Activated CD4-positive, CD25-positive, alpha-beta regulatory T cell (primary cell): ENCODE measurements around the gene F12.
"Not testable (repeated sequence)": the region's sequence is repeated elsewhere in the genome, so short reads cannot be mapped to it uniquely, and the experiment has no call there.

Experiments used
- DNase-seq, 4 experiments: peaks; one replicate each; lab custom pipeline; 2025; lab: John Stamatoyannopoulos, UW

F12 gene

GRCh38 chr5:177388521-177389052, 20.8 kb downstream of the F12 start:
- no peak for DNase-seq

- DNase-seq = no peak
Observed at GRCh38 chr5:177387405-177387804, 22.0 kb downstream of the F12 start.

GRCh38 chr5:177386542-177386941, 22.8 kb downstream of the F12 start:
- DNase-seq = no peak

DNA sequence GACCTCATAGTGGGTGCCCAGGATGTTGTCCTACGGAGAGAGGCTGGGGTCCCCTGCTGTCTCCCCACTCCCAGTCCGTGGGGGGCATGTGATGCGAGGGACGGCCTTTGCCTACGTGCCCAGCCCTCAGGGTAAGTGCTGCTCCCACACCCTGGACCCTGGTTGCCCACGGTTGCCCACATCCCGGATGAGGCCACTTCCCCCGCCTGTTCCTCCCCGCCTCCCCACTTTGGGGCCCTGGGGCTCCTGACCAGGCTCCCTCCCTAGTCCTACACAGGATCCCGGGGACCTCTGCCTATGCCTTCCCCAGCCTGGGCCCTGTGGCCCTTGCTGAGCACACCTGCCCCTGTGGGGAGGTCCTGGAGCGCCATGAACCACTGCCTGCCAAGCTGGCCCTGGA, 23.6 kb downstream of the F12 start:
- DNase-seq = no peak

- DNase-seq = no peak
Observed at GRCh38 chr5:177384134-177384533, 25.2 kb downstream of the F12 start, which contains the start of gene SLC34A1. Gene SLC34A1 (plus strand): TSS chr5:177384434. CDS start chr5:177385742, 1,308 bp downstream.

DNA sequence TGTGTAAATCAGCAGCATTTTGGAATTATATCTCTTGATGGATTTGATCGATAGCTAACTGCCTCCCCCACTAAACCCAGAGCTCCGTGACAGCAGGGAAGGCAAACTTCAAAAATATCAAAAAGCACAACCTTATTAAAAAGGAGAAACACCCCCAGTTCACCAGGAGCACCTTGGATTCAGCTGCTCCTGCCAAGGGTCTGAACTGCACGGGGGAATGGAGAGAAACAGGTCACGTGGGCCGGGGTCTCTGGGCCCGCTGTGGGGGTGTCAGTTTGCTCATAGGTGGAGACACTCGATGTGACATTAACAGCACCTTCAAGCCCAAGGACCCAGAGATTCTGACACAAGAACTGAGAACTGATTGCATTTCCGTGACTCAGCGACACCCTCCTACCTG, 26.2 kb downstream of the F12 start:
- DNase-seq = no peak

- DNase-seq = no peak
Observed at GRCh38 chr5:177382423-177383029, 26.8 kb downstream of the F12 start.

- DNase-seq = no peak
Observed at GRCh38 chr5:177380805-177381126, 28.6 kb downstream of the F12 start.

DNA sequence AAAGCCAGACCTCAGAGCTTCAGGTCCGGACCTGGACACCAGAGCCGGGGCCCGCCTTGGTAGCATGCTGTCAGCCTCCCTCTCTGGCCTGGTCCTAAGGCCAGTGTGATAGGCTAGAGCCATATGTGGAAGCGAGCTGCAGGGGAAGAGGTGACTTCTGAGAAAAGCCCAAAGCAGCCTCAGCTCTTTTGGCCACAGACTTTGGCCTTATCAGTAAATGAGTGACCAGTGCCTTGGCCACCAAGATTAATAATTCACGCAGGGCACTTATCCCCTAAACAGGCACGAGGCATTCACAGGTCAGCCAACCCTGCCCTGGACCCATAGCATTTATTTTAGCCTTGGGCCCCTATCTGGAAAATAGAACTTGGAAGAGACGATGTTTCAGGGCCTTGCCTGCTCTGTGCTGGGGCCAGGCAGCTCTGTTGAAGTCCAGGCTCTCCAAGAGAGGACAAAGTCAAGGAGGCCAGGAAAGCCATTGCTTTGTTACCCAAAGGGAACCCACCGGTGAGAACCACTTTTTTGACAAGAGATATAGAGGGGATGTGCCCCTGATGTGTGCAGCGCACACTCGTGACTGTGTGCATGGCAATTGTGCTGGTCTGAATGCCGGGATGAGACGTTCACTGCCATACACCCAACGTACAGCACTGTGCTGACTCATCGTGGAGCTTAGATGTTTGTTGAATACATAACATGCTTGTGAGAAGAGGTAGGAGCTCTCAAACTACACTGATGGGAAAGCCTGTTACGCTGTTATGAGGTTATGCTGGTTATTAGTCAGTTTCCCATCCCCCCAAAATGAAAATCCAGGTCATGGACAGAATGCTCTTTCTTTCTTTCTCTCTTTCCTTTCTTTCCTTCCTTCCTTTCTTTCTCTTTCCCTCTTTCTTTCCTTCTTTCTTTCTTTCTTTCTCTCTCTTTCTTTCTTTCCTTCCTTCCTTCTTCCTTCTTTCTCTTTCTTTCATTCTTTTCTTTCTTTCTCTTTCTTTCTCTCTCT, 30.2 kb downstream of the F12 start:
- no peak for DNase-seq

DNA sequence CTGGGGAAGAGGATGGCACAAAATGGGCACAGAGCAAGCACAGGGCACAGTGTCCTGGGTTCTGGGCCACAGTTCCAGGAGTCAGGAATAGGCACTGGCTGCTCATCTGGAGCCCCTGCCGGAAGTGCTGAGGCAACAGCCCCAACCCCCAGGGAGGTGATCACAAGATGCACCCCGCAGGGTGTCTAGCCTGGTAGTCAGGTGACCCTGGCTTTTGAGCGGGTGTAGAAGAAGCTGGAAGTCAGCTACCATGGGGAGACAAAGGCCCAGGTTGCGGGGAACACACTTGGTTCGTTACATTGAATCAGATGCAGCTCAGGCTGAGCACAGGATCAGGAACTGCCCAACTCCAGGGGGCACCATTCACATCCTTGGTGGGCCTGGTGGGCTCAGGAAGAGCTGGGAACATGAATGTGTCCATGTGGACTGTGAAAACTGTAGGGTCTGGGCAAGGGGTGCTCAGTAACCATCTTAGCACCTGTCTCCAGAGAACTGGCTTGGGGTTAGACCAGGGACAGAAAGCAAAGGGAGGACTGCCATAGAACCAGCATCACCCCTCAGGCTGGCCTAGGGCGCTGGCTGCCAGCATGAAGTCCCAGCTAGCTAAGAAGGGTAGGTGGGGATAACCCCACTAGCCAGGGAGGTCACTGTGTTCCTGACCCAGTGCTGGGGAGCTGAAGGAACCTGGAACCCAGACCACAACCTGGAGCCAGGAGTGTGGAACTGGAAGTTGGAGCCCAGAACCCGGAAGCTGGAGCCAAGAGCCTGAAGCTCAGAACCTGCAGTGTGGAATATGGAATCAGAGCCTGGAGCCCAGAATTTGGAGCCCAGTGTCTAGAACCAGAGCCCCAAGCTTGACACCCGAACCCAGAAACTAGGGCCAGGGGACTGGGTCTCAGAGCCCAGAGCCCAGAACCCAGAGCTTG, 31.2 kb downstream of the F12 start:
- DNase-seq = no peak

GRCh38 chr5:177376107-177376506, 33.3 kb downstream of the F12 start:
- no peak for DNase-seq

- DNase-seq = not testable (repeated sequence)
Observed at GRCh38 chr5:177375516-177375915, 33.8 kb downstream of the F12 start.

DNA sequence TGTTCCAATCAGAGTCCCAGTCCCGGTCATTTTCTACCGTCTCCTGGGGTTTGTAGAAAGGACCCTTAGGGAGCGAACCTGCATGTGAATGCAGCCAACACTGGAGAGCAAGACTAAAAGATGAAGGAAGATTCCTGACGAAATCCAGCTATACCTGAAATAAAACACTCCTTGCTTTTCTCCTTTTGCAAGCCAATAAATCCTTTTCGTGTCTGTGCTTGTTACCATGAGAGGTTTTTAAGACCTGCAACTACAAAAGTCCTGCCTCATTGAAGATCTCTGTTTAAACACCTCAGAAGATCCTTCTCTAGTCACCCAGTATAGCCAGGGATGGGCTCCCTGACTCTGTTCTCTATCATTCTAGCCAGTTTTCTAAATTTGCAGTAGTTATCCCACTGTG, 35.2 kb downstream of the F12 start:
- no peak for DNase-seq

GRCh38 chr5:177373806-177374205, 35.6 kb downstream of the F12 start:
- DNase-seq = no peak

GRCh38 chr5:177372910-177373309, 36.5 kb downstream of the F12 start:
- DNase-seq = no peak

DNA sequence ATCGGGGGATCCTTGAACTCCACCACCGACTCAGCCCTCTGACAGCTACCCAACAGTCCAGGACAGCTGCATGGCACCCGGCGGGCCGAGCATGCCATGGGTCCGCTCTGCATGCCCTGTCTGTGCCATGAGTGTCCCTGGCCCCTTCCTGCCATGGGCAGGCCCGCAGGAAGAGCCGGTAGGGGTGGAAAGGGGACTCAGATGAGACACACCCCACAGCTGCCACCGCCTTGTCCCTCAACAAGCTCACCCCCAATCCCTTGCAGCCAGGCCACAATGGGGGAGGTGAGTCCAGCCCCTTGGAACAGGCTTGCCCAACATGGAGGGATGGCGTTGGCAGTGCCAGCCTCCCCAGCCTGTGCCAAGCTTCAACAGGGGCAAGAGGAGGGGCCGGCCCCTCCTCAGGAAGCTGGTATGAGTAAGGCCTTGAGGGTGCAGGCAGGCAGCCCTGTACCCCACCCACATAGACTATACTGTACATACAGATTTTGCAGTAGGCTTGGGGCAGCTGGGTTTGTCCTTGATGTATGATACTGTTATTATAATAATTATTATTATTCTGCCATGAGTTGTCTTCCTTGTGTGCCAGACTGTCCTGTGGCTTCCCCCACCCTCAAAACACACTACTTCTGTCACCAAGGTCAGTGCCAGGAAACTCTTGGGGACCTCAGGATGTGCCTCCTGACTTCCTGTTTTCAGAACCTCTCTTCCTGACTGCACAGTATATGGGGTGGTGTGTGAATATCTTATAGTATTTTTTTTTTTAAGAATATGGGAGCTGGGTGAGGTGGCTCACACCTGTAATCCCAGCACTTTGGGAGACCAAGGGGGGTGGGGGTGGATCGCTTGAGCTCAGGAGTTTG, 37.1 kb downstream of the F12 start:
- DNase-seq = no peak

DNA sequence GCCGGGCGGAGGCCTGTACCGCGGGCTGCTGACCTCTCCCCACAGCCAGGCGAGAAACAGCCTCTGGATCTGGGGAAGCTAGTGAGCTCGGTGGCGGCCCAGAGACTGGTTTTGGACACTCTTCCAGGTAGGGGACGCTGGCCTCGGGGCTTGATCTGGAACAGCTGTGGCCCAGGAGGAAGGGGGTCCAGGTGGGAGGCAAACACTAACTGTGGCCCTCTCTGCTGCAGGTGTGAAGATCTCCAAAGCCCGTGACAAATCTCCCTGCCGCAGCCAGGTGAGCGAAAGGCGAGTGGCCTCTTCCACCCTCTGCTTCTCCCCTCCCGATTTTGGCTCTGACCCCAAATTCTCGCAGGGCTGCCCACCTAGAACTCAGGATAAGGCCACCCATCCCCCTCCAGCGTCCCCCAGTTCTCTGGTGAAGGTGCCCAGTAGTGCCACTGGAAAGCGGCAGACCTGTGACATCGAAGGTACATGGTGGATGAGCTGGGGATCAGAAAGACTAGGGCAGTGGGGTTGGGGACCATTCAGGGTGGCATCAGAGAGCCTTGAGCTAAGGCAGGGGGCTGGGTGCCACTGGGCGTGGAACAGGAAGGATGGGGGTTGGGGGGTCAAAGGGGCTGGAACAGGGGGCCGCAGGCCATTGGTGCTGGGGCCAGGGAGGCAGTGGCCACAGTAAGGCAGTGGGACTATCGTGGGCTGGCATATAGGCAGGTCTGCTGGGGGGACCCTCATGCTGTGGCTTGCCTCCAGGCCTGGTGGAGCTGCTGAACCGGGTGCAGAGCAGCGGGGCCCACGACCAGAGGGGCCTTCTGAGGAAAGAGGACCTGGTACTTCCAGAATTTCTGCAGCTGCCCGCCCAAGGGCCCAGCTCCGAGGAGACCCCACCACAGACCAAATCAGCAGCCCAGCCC, 38.0 kb downstream of the F12 start:
- no peak for DNase-seq

- DNase-seq = peak in 3 of 4 experiments; percentile 15 to 47 (median 43)
Observed at GRCh38 chr5:177370488-177371119, 38.8 kb downstream of the F12 start.

DNA sequence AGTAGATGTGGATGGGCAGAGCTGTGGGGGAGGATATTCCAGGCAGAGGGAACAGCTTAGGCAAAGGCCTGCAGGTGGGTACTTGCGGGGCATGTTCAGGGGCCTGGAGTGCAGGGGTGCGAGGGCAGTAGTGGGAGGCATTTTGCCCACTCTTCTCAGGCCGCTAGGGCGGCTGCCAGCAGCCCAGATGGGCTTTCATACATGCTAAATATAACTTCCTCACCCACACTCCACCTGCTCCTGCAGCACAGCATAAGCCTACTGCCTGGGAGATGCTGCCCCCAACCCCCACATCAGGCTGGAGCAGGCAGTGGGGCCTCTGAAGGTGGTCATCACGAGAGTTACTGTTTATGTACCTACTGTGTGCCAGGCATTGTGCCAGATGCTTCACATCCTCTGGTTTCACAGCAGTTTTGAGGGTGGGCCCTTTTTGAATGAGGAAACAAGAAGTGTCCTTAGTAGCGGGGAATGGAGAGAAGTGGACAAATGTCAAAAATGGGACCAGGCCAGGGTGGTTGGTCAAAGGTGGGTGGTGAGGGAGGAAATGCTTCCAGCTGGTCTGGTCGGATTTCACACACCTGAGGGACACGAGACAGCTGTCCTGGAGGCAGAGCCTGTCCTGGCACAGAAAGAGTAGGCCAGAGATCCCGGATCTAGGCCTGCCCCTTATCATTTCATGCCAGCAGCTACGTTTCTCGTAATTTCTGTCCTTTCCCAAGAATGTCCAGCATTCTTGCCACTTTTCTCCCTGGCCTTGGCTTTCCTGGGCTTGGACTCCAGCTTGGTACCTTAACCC, 39.5 kb downstream of the F12 start:
- DNase-seq = no peak
